K562 (cell line): Measurements from ENCODE around the gene ARHGEF25. TPM values are rescaled to one million over a fixed set of nuclear protein-coding genes. Genes with fewer than 3 reads are reported as not detected.

Experiments
- ATAC-seq: fragments of 200-7000 bp; cut with Tn5 transposase; 3 replicates; pipeline ENCODE4 v1.9.1; 2020; ENCODE audit warnings: moderate library complexity
- BruUV-seq: library from RNA; stranded (reverse); fragments of 400-500 nt; replicated peaks from 2 replicates; lab custom pipeline; 2021; lab: Mats Ljungman, UMichigan
- CTCF ChIA-PET: fragments of 300-600 bp; formaldehyde crosslinking; extraction: SDS; loops from one replicate; lab custom pipeline; 2021; ENCODE audit warnings: low intra/inter-chr PET ratio; lab: Yijun Ruan, JAX
- POLR2A ChIA-PET: fragments of 300-600, 350-650 bp; sonication (Branson Sonifier 250); formaldehyde crosslinking; extraction: SDS; loops from one replicate; lab custom pipeline; 2021; ENCODE audit warnings: antibody characterized with exemption, inconsistent platforms; lab: Yijun Ruan, JAX
- DNase-seq, 4 experiments: peaks; one replicate each; pipeline versions ENCODE4 v3.0.0 to v3.0.0-alpha.2; 2011 to 2018; ENCODE audit warnings: low spot score in 3 of 4, mixed read lengths in 3 of 4; ENCODE audit errors: extremely low read depth in 1 of 4
- FAIRE-seq: peaks from 2 replicates; lab custom pipeline; 2011; peaks lifted over from hg19 to GRCh38; lab: Jason Lieb, UNC
- H2AFZ ChIP-seq: 2 replicates; pipeline ENCODE4 v1.6.0; 2011; ENCODE audit warnings: low read depth, low read length, control low read depth, inconsistent platforms
- H3K27ac ChIP-seq: fragments of 200-600 bp; 3 replicates; pipeline ENCODE4 v1.8.0; 2011; ENCODE audit warnings: low read depth, mild to moderate bottlenecking, control low read depth, inconsistent platforms, low read length, moderate library complexity, mixed read lengths; ENCODE audit errors: extremely low read depth
- H3K27me3 ChIP-seq, 2 experiments: fragments of 300-600 bp in 1 of 2; 2 replicates in 1 of 2; 3 replicates in 1 of 2; pipeline versions ENCODE4 v1.6.0 to v1.8.0; 2011; ENCODE audit warnings: inconsistent platforms in 2 of 2, low read length in 2 of 2, mild to moderate bottlenecking in 1 of 2, mixed read lengths in 1 of 2, moderate library complexity in 1 of 2; ENCODE audit not compliant: control insufficient read depth in 2 of 2, insufficient read depth in 2 of 2
- H3K36me3 ChIP-seq: fragments of 300-600 bp; 3 replicates; pipeline ENCODE4 v1.8.0; 2011; ENCODE audit warnings: mild to moderate bottlenecking, low read length, inconsistent platforms; ENCODE audit not compliant: control insufficient read depth, insufficient read depth
- H3K4me1 ChIP-seq, 2 experiments: fragments of 200-600 bp in 1 of 2; replicated peaks in 1 of 2; 2 replicates in 1 of 2; 3 replicates in 1 of 2; pipeline versions ENCODE4 v1.5.1 to v1.8.0; 2011; ENCODE audit warnings: inconsistent platforms in 2 of 2, low read length in 2 of 2, mild to moderate bottlenecking in 1 of 2, mixed read lengths in 1 of 2, moderate library complexity in 1 of 2; ENCODE audit not compliant: control insufficient read depth in 2 of 2, insufficient read depth in 2 of 2
- H3K4me2 ChIP-seq: 2 replicates; pipeline ENCODE4 v1.6.1; 2011; ENCODE audit warnings: low read length, control low read depth, inconsistent platforms, mixed read lengths; ENCODE audit not compliant: insufficient read depth
- H3K4me3 ChIP-seq: fragments of 200-600 bp; sonication (generic), shearing (Covaris generic); 2 replicates; pipeline ENCODE4 v1.5.1; 2016; ENCODE audit warnings: control low read depth, inconsistent platforms
- H3K79me2 ChIP-seq: fragments of 200-600 bp; 3 replicates; pipeline ENCODE4 v1.8.0; 2011; ENCODE audit warnings: low read length, inconsistent platforms; ENCODE audit not compliant: control insufficient read depth, insufficient read depth
- H3K9ac ChIP-seq, 2 experiments: 2 replicates each; pipeline versions ENCODE4 v1.6.0 to v1.6.1; 2011; ENCODE audit warnings: low read depth in 2 of 2, low read length in 2 of 2, control low read depth in 1 of 2, inconsistent platforms in 1 of 2, mild to moderate bottlenecking in 1 of 2, mixed read lengths in 1 of 2; ENCODE audit not compliant: insufficient read depth in 1 of 2
- H3K9me1 ChIP-seq: one replicate; pipeline ENCODE4 v1.6.0; 2011; ENCODE audit warnings: inconsistent platforms, mild to moderate bottlenecking, low read length, moderate library complexity; ENCODE audit not compliant: control insufficient read depth, insufficient read depth
- H3K9me3 ChIP-seq: replicated peaks from 2 replicates; pipeline ENCODE4 v1.5.1; 2011; ENCODE audit warnings: low read depth, low read length, inconsistent platforms; ENCODE audit not compliant: control insufficient read depth, insufficient read depth
- H4K20me1 ChIP-seq: replicated peaks from 2 replicates; pipeline ENCODE4 v1.6.1; 2011; ENCODE audit warnings: low read length, inconsistent platforms, mixed read lengths; ENCODE audit not compliant: control insufficient read depth, insufficient read depth
- AFF1 ChIP-seq, 2 experiments: fragments of 450-650 bp; IDR thresholded peaks; 2 replicates each; pipeline ENCODE4 v1.6.1; 2018; ENCODE audit warnings: mild to moderate bottlenecking in 2 of 2, low read depth in 1 of 2; ENCODE audit not compliant: partially characterized antibody in 2 of 2
- BCOR ChIP-seq: fragments of 450-650 bp; IDR thresholded peaks from 2 replicates; pipeline ENCODE4 v1.6.1; 2016
- MITF ChIP-seq: IDR thresholded peaks from 2 replicates; pipeline ENCODE4 v1.6.1; 2014; ENCODE audit warnings: antibody characterized with exemption
- NONO ChIP-seq, 2 experiments: fragments of 200-400 bp in 1 of 2; fragments of 450-650 bp in 1 of 2; formaldehyde crosslinking in 1 of 2; IDR thresholded peaks; 2 replicates each; pipeline ENCODE4 v1.6.1; 2017; ENCODE audit warnings: low read depth in 2 of 2, mild to moderate bottlenecking in 2 of 2, moderate library complexity in 2 of 2, low read length in 1 of 2
- NR2F6 ChIP-seq: fragments of 450-650 bp; formaldehyde crosslinking; IDR thresholded peaks from 2 replicates; pipeline ENCODE4 v1.4.0; 2020; ENCODE audit warnings: mild to moderate bottlenecking
- PRPF4 ChIP-seq: fragments of 200-400 bp; formaldehyde crosslinking; IDR thresholded peaks from one replicate; pipeline ENCODE4 v1.6.1; 2017; ENCODE audit warnings: low read length, low read depth, mild to moderate bottlenecking; ENCODE audit not compliant: insufficient read depth, poor library complexity, severe bottlenecking
- TSC22D4 ChIP-seq: fragments of 450-650 bp; IDR thresholded peaks from 2 replicates; pipeline ENCODE4 v1.6.1; 2016; ENCODE audit warnings: missing genetic modification characterization, missing biosample characterization, control low read depth
- ZBTB12 ChIP-seq: fragments of 250-450 bp; sonication (Bioruptor Pico); IDR thresholded peaks from 2 replicates; pipeline ENCODE4 v1.4.0; 2020
- ZNF282 ChIP-seq: sonication (generic); formaldehyde crosslinking; IDR thresholded peaks from 2 replicates; pipeline ENCODE4 v1.8.1; 2023; ENCODE audit warnings: missing genetic modification reagents
- ZNF316 ChIP-seq: fragments of 450-650 bp; IDR thresholded peaks from 2 replicates; pipeline ENCODE4 v1.6.1; 2016
- ZNF780A ChIP-seq: fragments of 250-450 bp; sonication (Bioruptor Pico); IDR thresholded peaks from 2 replicates; pipeline ENCODE4 v1.5.0; 2021; ENCODE audit warnings: mild to moderate bottlenecking
- WGBS: fragments of 100-300 bp; shearing (Covaris generic); methylation state at CpG from one replicate; pipeline ENCODE4 v1.1.6; 2016; ENCODE audit warnings: low coverage, mixed read lengths; ENCODE audit not compliant: insufficient coverage; ENCODE audit errors: missing lambda C conversion rate; 5-methylcytosine and 5-hydroxymethylcytosine counted together
- in situ Hi-C: fragments of 300-500 bp; cut with MboI; formaldehyde crosslinking; loops from 4 replicates; pipeline ENCODE4 v1.15.0; 2018; ENCODE audit warnings: inconsistent platforms, mixed read lengths
- intact Hi-C: fragments of 100-400 bp; cut with micrococcal nuclease; formaldehyde crosslinking; loops from 2 replicates; pipeline ENCODE4 v1.14.2; 2022
- polyA plus RNA-seq, 8 experiments: library from polyadenylated mRNA; depleted of rRNA in 4 of 8; stranded (reverse) in 5 of 8; unstranded in 3 of 8; fragments of >200 nt; fragmentation: Nextera tagmentation in 2 of 8; fragmentation: Illumina TruSeq in 1 of 8; extraction: Ambion mirVana in 2 of 8; extraction: Trizol in 1 of 8; gene quantifications; 2 replicates each; pipeline versions ENCODE4 v1.2.1 to v1.2.3, GENCODE V29; 2011 to 2014; ENCODE audit warnings: inconsistent platforms in 1 of 8, missing spikeins in 1 of 8
- total RNA-seq, 7 experiments: library from RNA; depleted of rRNA in 6 of 7; stranded (reverse); fragments of >200 nt in 6 of 7; fragmentation: Illumina TruSeq in 2 of 7; extraction: Trizol in 2 of 7; gene quantifications; 2 replicates each; pipeline versions ENCODE4 v1.2.1 to v1.2.3, GENCODE V29; 2011 to 2021; ENCODE audit warnings: low replicate concordance in 1 of 7
- TF ChIP-seq, protein P1 (sequence below): sonication (generic); formaldehyde crosslinking; IDR thresholded peaks from 2 replicates; pipeline ENCODE4 v1.8.1; 2023; ENCODE audit warnings: mild to moderate bottlenecking, missing genetic modification reagents, moderate library complexity

Gene ARHGEF25
- total and polyA plus RNA-seq, 9 of the 15 experiments (the other 6 are each of a cell fraction or from before 2014, with no cell fraction given): 0.13 to 17.3 (median 11.6) TPM

DNA sequence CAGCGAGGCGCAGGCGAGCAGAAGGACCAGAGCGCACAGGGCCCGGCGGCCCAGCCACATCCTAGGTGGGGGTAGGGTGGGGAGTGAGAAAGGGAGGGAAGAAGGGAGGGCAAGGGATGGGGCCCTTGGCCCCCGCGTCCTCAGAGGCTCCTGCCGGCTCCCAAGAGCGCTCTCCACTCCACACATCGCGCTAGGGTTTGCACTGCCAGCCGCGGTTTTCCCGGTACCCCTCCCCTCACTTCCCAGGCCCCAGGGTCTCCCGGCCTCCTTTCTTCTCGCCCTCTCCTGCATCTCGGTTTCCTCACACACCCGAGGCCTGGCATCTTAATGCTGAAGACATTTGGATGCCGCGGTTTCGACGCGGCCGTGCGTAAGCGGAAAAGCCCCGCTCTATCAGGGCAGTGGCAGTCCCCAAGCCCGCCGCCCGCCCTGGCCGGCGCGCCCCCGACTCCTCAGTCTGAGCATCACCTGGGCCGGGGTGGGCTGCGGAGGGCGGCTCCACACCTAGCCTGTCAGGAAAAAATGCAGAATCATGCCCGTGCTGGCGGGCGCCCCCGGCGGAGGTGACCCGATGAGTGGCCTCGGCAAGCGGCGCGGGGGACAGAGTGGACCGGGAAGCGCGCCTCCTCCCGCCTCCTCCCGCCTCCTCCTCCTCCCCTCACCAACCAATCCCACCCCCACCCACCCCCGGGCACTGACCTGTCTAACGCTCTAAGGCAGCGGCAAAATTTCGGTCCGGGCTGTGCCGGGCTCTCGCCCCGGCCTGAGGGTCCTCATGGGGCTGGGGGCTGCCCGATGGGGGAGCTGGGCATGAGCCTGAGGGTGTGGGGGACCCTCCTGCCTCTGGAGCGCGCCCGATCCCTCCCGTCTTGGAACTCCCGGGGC lies 21.1 kb downstream of the ARHGEF25 start:
- CTCF ChIA-PET: interaction anchor here (0.6 to 2.2 kb wide), 4 partner anchors 11 to 104 kb away, joined by 3 to 14 read pairs (median 3); no protein-coding TSS in a partner anchor
- ATAC-seq (peak; percentile 84), DNase-seq (peak; percentile 70 to 78 (median 74)), FAIRE-seq (no peak)
- BruUV-seq: TSS peak; percentile 43
- Histone ChIP-seq H3K27me3 (no peaks in the 10 kb centered on the region), H4K20me1 (no peaks in the 10 kb centered on the region), H3K79me2 (0 out of 3 replicates have a peak, but pooled peaks cover 5% of the 10 kb centered on the region), H3K4me3 (peak overlapping the region; percentile 79), H3K4me2 (peak overlapping the region; percentile 81), H2AFZ (peak overlapping the region; percentile 96), H3K9me3 (no peaks in the 10 kb centered on the region), H3K9ac (peak overlapping the region; percentile 84 to 99), H3K4me1 (peaks cover 0 to 34% of the 10 kb centered on the region in 2 experiments; a peak in 3 of 5 replicates), H3K36me3 (peaks cover 36% of the 10 kb centered on the region; the same call in 2 of the 3 replicates), H3K9me1 (no peaks in the 10 kb centered on the region), H3K27ac (peak overlapping the region; percentile 83)
- WGBS: 5% methylated on average over 42 of the region's 67 CpGs
- intact Hi-C loops: loop anchor here (2.0 kb wide), 2 partner anchors 50 to 104 kb away; no protein-coding TSS in a partner anchor
- in situ Hi-C loops: no loop called here
- POLR2A ChIA-PET: interaction anchor here (0.5 to 1.1 kb wide), 11 partner anchors 9 to 408 kb away, joined by 3 to 5 read pairs (median 3); partner anchors contain the start of gene DDIT3
- no peak for TF ChIP-seq NR2F6 (CRISPR knock-in tag)
- no peak for TF ChIP-seq PRPF4
- TF ChIP-seq, protein P1, sequence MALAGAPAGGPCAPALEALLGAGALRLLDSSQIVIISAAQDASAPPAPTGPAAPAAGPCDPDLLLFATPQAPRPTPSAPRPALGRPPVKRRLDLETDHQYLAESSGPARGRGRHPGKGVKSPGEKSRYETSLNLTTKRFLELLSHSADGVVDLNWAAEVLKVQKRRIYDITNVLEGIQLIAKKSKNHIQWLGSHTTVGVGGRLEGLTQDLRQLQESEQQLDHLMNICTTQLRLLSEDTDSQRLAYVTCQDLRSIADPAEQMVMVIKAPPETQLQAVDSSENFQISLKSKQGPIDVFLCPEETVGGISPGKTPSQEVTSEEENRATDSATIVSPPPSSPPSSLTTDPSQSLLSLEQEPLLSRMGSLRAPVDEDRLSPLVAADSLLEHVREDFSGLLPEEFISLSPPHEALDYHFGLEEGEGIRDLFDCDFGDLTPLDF (CRISPR knock-in tag): no peak
- TF ChIP-seq TSC22D4: no peak
- TF ChIP-seq AFF1 (IDR thresholded peaks at IDR 0.05; ENCODE audit: low read depth in 1 of 2, partially characterized antibody in 2 of 2): no peak
- TF ChIP-seq MITF: no peak
- TF ChIP-seq ZNF780A: no peak
- no peak for TF ChIP-seq ZNF282
- TF ChIP-seq BCOR: peak; percentile 15; the same call in 1 of the 2 replicates
- peak; percentile 74 for TF ChIP-seq ZNF316
- 0 out of 4 replicates have a peak, but pooled peaks of 1 of the 2 experiments have one; percentile 46 for TF ChIP-seq NONO (IDR thresholded peaks at IDR 0.05; ENCODE audit: low read depth in 2 of 2, low read length in 1 of 2)
- TF ChIP-seq ZBTB12 (CRISPR knock-in tag): no peak
